H9 (cell line): ENCODE results near the gene LRRC45. TPM values are rescaled to one million over a fixed set of nuclear protein-coding genes. Genes with fewer than 3 reads are reported as not detected.

Source experiments
- DNase-seq: peaks from one replicate; pipeline ENCODE4 v3.0.0-alpha.2; 2017
- H2AFZ ChIP-seq: one replicate; pipeline ENCODE4 v1.6.1; 2013; ENCODE audit warnings: mild to moderate bottlenecking, low read length, control low read depth, moderate library complexity
- H2AK5ac ChIP-seq: 2 replicates; pipeline ENCODE4 v1.6.1; 2013; ENCODE audit warnings: low read length, control low read depth, mixed read lengths; ENCODE audit not compliant: insufficient read length
- H2BK120ac ChIP-seq: one replicate; pipeline ENCODE4 v1.6.1; 2013; ENCODE audit warnings: low read depth, mild to moderate bottlenecking, low read length, control low read depth, inconsistent platforms; ENCODE audit not compliant: poor library complexity, severe bottlenecking
- H2BK12ac ChIP-seq: 2 replicates; pipeline ENCODE4 v1.6.1; 2013; ENCODE audit warnings: low read length, control low read depth, mixed read lengths, low read depth; ENCODE audit not compliant: insufficient read length
- H2BK15ac ChIP-seq: 2 replicates; pipeline ENCODE4 v1.6.1; 2013; ENCODE audit warnings: low read depth, low read length, control low read depth
- H2BK20ac ChIP-seq: one replicate; pipeline ENCODE4 v1.6.1; 2013; ENCODE audit warnings: low read depth, mild to moderate bottlenecking, low read length, control low read depth, inconsistent platforms; ENCODE audit not compliant: poor library complexity, severe bottlenecking
- H2BK5ac ChIP-seq: 2 replicates; pipeline ENCODE4 v1.6.1; 2013; ENCODE audit warnings: low read length, control low read depth, mixed read lengths; ENCODE audit not compliant: insufficient read length
- H3K14ac ChIP-seq: 2 replicates; pipeline ENCODE4 v1.6.1; 2013; ENCODE audit warnings: low read length, control low read depth; ENCODE audit not compliant: insufficient read depth
- H3K18ac ChIP-seq: 2 replicates; pipeline ENCODE4 v1.6.1; 2013; ENCODE audit warnings: low read depth, mild to moderate bottlenecking, mixed read lengths, low read length, control low read depth; ENCODE audit not compliant: insufficient read length
- H3K23ac ChIP-seq: 2 replicates; pipeline ENCODE4 v1.6.1; 2013; ENCODE audit warnings: low read length, control low read depth, mixed read lengths, low read depth; ENCODE audit not compliant: insufficient read length
- H3K23me2 ChIP-seq: 2 replicates; pipeline ENCODE4 v1.6.1; 2013; ENCODE audit warnings: low read depth, mild to moderate bottlenecking, mixed read lengths, low read length, control low read depth; ENCODE audit not compliant: insufficient read length, poor library complexity, severe bottlenecking
- H3K27ac ChIP-seq: 2 replicates; pipeline ENCODE4 v1.5.1; 2013; ENCODE audit warnings: low read length, control low read depth, mixed read lengths, low read depth; ENCODE audit not compliant: insufficient read length
- H3K27me3 ChIP-seq: 2 replicates; pipeline ENCODE4 v1.6.1; 2013; ENCODE audit warnings: low read length, control low read depth, inconsistent platforms; ENCODE audit not compliant: insufficient read depth
- H3K4ac ChIP-seq: 2 replicates; pipeline ENCODE4 v1.6.1; 2013; ENCODE audit warnings: low read depth, mild to moderate bottlenecking, control low read depth, inconsistent platforms, low read length, moderate library complexity
- H3K4me1 ChIP-seq: 2 replicates; pipeline ENCODE4 v1.6.1; 2013; ENCODE audit warnings: low read length, control low read depth, inconsistent platforms; ENCODE audit not compliant: insufficient read depth
- H3K4me2 ChIP-seq: 2 replicates; pipeline ENCODE4 v1.6.1; 2013; ENCODE audit warnings: low read length, control low read depth, mixed read lengths; ENCODE audit not compliant: insufficient read length, insufficient read depth
- H3K56ac ChIP-seq: 2 replicates; pipeline ENCODE4 v1.6.1; 2013; ENCODE audit warnings: low read depth, mild to moderate bottlenecking, mixed read lengths, low read length, control low read depth; ENCODE audit not compliant: insufficient read length
- H3K79me1 ChIP-seq: 2 replicates; pipeline ENCODE4 v1.6.1; 2013; ENCODE audit warnings: low read depth, mild to moderate bottlenecking, moderate library complexity, low read length, control low read depth, inconsistent platforms; ENCODE audit not compliant: insufficient read depth, poor library complexity, severe bottlenecking
- H3K79me2 ChIP-seq: 2 replicates; pipeline ENCODE4 v1.6.1; 2013; ENCODE audit warnings: low read length, control low read depth, inconsistent platforms; ENCODE audit not compliant: insufficient read depth
- H3K9ac ChIP-seq: 2 replicates; pipeline ENCODE4 v1.6.1; 2013; ENCODE audit warnings: low read length, control low read depth, mixed read lengths; ENCODE audit not compliant: insufficient read length; ENCODE audit errors: extremely low read depth
- H3K9me3 ChIP-seq: one replicate; pipeline ENCODE4 v1.6.1; 2013; ENCODE audit warnings: low read depth, low read length, inconsistent platforms; ENCODE audit not compliant: control insufficient read depth
- H3T11ph ChIP-seq: one replicate; pipeline ENCODE4 v1.6.1; 2013; ENCODE audit warnings: mild to moderate bottlenecking, low read length, control low read depth, inconsistent platforms
- H4K20me1 ChIP-seq: one replicate; pipeline ENCODE4 v1.6.1; 2013; ENCODE audit not compliant: control insufficient read depth, insufficient read length, insufficient read depth
- H4K5ac ChIP-seq: 2 replicates; pipeline ENCODE4 v1.6.1; 2013; ENCODE audit warnings: low read depth, mild to moderate bottlenecking, mixed read lengths, low read length, control low read depth; ENCODE audit not compliant: insufficient read length
- H4K8ac ChIP-seq: replicated peaks from 2 replicates; pipeline ENCODE4 v1.6.1; 2013; ENCODE audit warnings: low read length, control low read depth, mixed read lengths, low read depth; ENCODE audit not compliant: insufficient read length
- H4K91ac ChIP-seq: 2 replicates; pipeline ENCODE4 v1.6.1; 2013; ENCODE audit warnings: low read depth, mild to moderate bottlenecking, moderate library complexity, mixed read lengths, low read length, control low read depth; ENCODE audit not compliant: insufficient read length
- H3K27ac Mint-ChIP-seq, 3 experiments: 2 replicates in 2 of 3; 3 replicates in 1 of 3; pipeline ENCODE4 v1.8.0; 2020 to 2021; ENCODE audit warnings: mixed read lengths in 3 of 3, mild to moderate bottlenecking in 1 of 3, moderate library complexity in 1 of 3
- H3K27me3 Mint-ChIP-seq: 2 replicates; pipeline ENCODE4 v1.8.0; 2021; ENCODE audit warnings: low read depth, mild to moderate bottlenecking, moderate library complexity, mixed read lengths
- H3K36me3 Mint-ChIP-seq, 3 experiments: 2 replicates in 2 of 3; 3 replicates in 1 of 3; pipeline ENCODE4 v1.8.0; 2020 to 2021; ENCODE audit warnings: low read depth in 3 of 3, mixed read lengths in 3 of 3; ENCODE audit not compliant: insufficient read depth in 1 of 3
- H3K4me1 Mint-ChIP-seq, 2 experiments: 2 replicates each; pipeline ENCODE4 v1.8.0; 2020; ENCODE audit warnings: mixed read lengths in 2 of 2
- H3K4me3 Mint-ChIP-seq, 2 experiments: 2 replicates in 1 of 2; 3 replicates in 1 of 2; pipeline ENCODE4 v1.8.0; 2020 to 2021; ENCODE audit warnings: mild to moderate bottlenecking in 2 of 2, mixed read lengths in 2 of 2, moderate library complexity in 1 of 2
- H3K9me3 Mint-ChIP-seq, 2 experiments: 2 replicates in 1 of 2; 3 replicates in 1 of 2; pipeline ENCODE4 v1.8.0; 2020; ENCODE audit warnings: mild to moderate bottlenecking in 2 of 2, mixed read lengths in 2 of 2, moderate library complexity in 1 of 2
- CTCF ChIP-seq: fragments of 200-600 bp; sonication (generic); conservative IDR thresholded peaks from 3 replicates; pipeline ENCODE4 v1.8.0; 2021; ENCODE audit warnings: antibody characterized with exemption, mild to moderate bottlenecking
- WGBS: extraction: QIAGEN DNeasy Blood & Tissue Kit; methylation state at CpG from one replicate; pipeline ENCODE4 v1.1.7; 2013; ENCODE audit warnings: missing lambda C conversion rate, low lambda C conversion rate, mixed read lengths; ENCODE audit not compliant: insufficient read length; ENCODE audit errors: extremely low coverage; 5-methylcytosine and 5-hydroxymethylcytosine counted together
- total RNA-seq: library from RNA; stranded (reverse); gene quantifications from 2 replicates; pipeline ENCODE4 v1.2.1, GENCODE V29; 2021

The LRRC45 gene
- total RNA-seq, 1 experiment from 2014 or later, result 28.7 TPM

- H3K18ac ChIP-seq, result no peak overlapping the region
- Mint-ChIP-seq H3K36me3 (peaks cover 3 to 10% (median 7%) of the 10 kb centered on the region in 3 experiments; a peak in 6 of 7 replicates), H3K9me3 (peaks cover 0 to 2% of the 10 kb centered on the region in 2 experiments; a peak in 1 of 5 replicates), H3K4me3 (no peak overlapping the region; a peak in 1 of 5 replicates), H3K27ac (no peak overlapping the region), H3K4me1 (peaks cover 7 to 18% of the 10 kb centered on the region in 2 experiments), H3K27me3 (no peaks in the 10 kb centered on the region; the same call in none of the 2 replicates)
- H3K9me3 ChIP-seq, result no peaks in the 10 kb centered on the region
- no peak overlapping the region for H4K8ac ChIP-seq
- TF ChIP-seq CTCF, result no peak
- H3K27ac ChIP-seq, result no peak overlapping the region
- no peak overlapping the region for H3K4ac ChIP-seq
- no peak overlapping the region for H3K56ac ChIP-seq
- H2BK120ac ChIP-seq, result no peak overlapping the region
- no peak overlapping the region for H3K14ac ChIP-seq
- no peaks in the 10 kb centered on the region for H4K20me1 ChIP-seq
- no peaks in the 10 kb centered on the region for H3K79me2 ChIP-seq
- no peak for DNase-seq
- H3K4me2 ChIP-seq, result no peak overlapping the region
- no peak overlapping the region for H2BK12ac ChIP-seq
- H3K23me2 ChIP-seq, result peaks cover 5% of the 10 kb centered on the region
- no peak overlapping the region for H4K91ac ChIP-seq
- H2AK5ac ChIP-seq, result no peak overlapping the region
- H2BK15ac ChIP-seq, result no peak overlapping the region
- peaks cover 5% of the 10 kb centered on the region for H3K79me1 ChIP-seq
- no peak overlapping the region for H2BK20ac ChIP-seq
- H2AFZ ChIP-seq, result no peak overlapping the region
- H3T11ph ChIP-seq, result no peak overlapping the region
- no peaks in the 10 kb centered on the region for H3K27me3 ChIP-seq
- H3K23ac ChIP-seq, result no peak overlapping the region
- no peak overlapping the region for H3K9ac ChIP-seq
- no peak overlapping the region for H2BK5ac ChIP-seq
- no peaks in the 10 kb centered on the region for H3K4me1 ChIP-seq
- WGBS, result no CpG with 5 or more reads among the region's 17 CpGs
- H4K5ac ChIP-seq, result no peak overlapping the region
Observed at GRCh38 chr17:82024859-82025258, 1.8 kb downstream of the LRRC45 start.
